GM12875 (cell line): ENCODE data around the gene MUSK.

Experiments
- H3K4me3 ChIP-seq: one replicate; pipeline ENCODE4 v1.5.1; 2011; ENCODE audit warnings: low read depth, low read length, control low read depth
- TF ChIP-seq, protein P1 (sequence below): IDR thresholded peaks from 2 replicates; pipeline ENCODE4 v1.5.1; 2011; ENCODE audit warnings: low read depth, mild to moderate bottlenecking, control low read depth, inconsistent platforms, low read length, moderate library complexity, borderline replicate concordance; ENCODE audit not compliant: insufficient read depth

Gene MUSK

DNA sequence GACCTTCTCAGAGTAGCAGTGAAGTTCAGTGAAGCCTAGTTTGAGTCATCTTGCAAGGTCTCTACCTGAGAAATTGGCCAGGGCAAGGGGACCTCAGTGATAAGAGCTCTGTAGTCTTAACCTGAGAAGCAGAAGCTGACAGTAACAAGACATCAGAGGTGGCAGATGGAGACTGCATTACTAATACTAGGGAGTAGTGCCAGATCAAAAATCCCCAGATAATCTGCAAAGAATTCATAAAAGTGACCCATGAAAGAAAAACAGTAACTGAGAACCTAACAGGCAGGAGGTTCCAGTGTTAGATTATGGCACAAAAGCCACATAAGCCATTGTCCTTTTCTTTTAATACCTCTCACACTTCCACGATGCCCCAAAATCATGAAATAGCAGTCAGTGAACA is 175.5 kb downstream of the MUSK start:
- TF ChIP-seq, protein P1, sequence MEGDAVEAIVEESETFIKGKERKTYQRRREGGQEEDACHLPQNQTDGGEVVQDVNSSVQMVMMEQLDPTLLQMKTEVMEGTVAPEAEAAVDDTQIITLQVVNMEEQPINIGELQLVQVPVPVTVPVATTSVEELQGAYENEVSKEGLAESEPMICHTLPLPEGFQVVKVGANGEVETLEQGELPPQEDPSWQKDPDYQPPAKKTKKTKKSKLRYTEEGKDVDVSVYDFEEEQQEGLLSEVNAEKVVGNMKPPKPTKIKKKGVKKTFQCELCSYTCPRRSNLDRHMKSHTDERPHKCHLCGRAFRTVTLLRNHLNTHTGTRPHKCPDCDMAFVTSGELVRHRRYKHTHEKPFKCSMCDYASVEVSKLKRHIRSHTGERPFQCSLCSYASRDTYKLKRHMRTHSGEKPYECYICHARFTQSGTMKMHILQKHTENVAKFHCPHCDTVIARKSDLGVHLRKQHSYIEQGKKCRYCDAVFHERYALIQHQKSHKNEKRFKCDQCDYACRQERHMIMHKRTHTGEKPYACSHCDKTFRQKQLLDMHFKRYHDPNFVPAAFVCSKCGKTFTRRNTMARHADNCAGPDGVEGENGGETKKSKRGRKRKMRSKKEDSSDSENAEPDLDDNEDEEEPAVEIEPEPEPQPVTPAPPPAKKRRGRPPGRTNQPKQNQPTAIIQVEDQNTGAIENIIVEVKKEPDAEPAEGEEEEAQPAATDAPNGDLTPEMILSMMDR: no peak
- no peak overlapping the region for H3K4me3 ChIP-seq

DNA sequence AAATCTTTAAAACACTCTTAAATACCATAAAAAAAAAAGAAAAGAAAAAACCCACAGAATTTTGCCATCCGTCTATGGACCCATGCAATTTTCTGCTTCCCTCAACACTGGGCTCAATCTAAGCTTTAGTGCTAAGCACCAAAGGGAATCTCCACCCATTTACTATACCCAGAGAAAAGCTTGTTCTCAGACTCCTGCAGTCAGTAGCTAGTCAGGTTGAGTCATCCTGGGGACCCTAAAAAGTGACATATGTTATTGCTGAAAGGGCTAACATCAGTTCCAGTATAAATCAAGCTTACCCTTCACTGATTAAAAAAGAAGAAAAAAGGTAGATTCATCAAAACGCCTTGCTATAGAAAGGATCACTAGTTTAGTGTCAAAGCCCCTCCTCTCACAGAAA is 177.6 kb downstream of the MUSK start:
- no peak overlapping the region for H3K4me3 ChIP-seq
- TF ChIP-seq, protein P1: no peak

DNA sequence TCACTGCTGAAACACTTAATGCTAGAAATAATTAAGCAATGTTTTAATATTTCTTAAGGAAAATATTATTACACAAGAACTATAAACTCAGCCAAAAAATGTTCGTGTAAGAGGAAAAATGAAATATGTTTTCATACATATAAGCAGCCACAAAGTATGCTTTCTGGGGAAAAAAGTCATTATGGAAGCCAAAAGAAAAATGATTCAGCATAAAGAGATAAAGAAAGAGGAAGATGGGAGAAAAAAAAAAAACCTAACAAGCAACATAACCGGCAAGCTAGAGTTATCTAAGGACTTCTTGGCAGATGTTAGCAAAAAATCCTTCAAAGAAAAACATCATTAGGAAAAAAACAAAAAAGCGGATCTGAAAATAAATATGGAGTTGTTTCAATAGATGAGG is 179.1 kb downstream of the MUSK start:
- no peak overlapping the region for H3K4me3 ChIP-seq
- TF ChIP-seq, protein P1: no peak

DNA sequence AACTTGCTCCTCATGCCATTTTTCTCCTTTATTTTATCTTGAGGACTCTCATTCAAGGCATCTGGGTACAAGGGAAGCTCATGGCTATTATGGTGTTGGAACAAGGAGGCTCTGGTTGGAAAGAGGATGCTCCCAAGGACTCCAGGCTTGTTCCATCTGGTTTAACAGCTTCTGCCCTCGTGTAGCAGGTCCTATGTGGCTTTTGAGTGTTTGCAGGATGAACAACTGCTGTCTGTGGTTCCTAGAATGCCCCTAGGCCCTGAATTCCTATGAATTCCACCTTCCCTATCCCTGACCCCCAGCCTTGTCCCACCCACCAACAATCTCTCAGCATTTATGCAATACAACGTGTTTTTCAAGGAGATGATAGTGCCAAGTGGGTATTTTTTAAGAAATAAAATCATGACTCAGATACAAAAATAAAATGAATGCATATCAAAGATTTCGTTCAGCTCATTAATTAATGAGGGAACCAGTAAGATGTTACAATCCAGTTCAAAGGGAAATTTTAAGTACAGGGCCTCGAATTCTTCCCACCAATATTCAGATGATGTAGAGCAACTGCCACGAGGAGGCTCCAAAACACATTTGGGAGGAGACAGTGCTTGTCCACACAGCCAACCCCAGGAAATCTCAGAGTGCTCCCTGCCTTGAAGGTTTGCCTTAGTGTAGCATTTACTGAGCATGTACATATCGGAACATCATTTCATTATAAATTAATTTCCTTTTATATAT is 182.0 kb downstream of the MUSK start:
- TF ChIP-seq, protein P1: no peak
- H3K4me3 ChIP-seq: no peak overlapping the region
